CD4-positive, alpha-beta T cell treated with Interleukin-15 for 1 hour (primary cell): ENCODE data around the gene OR2J2.
"Not testable (repeated sequence)": the region's sequence is repeated elsewhere in the genome, so short reads cannot be mapped to it uniquely, and the experiment has no call there.

Source experiments
- DNase-seq: peaks from one replicate; pipeline ENCODE4 v3.0.0-alpha.2; 2020

OR2J2 gene

GRCh38 chr6:29170607-29171006, at the start of gene OR2J2:
Gene OR2J2 (plus strand): TSS chr6:29170907. CDS start chr6:29173636, 2,729 bp downstream.
- DNase-seq = not testable (repeated sequence)

DNA sequence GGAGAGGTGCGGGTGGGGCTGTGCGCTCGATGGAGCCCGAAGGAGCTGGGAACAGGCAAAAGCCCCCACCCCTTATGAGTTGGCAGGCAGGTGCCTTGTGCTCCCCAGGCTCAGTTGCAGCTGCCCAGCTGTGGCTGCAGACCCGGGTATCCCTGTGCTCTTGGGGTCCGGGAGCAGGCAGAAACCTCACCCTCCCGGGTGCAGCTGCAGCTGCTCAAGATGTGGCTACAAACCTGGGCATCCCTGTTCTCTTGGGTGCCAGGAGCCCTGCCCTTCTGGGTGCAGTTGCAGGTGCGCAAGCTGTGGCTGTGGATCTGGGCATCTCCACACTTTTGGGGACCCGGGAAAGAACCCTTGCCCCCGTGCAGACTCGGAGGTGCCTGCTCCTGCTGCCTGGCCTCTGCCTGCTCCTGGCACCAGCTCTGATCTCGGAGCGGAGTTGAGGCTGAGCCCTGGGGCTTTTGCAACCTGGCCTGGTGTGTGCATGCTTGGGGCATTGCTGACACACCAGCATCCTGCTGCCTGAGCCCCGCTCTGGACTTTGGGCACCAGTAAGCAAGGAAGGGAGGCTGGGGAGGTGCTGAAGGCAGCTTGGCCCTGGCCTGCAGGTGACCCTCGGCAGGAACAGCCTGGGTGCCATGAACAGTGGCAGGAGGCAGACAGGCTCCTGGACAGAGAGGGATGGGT, 41.2 kb upstream of the OR2J2 start:
- DNase-seq = no peak

- DNase-seq = no peak
These were observed 40.1 kb upstream of the OR2J2 start for GRCh38 chr6:29130644-29131043.

- DNase-seq = no peak
These were observed 39.0 kb upstream of the OR2J2 start for GRCh38 chr6:29131691-29132090.

- DNase-seq = no peak
These were observed 33.0 kb upstream of the OR2J2 start for GRCh38 chr6:29137724-29138123.

DNA sequence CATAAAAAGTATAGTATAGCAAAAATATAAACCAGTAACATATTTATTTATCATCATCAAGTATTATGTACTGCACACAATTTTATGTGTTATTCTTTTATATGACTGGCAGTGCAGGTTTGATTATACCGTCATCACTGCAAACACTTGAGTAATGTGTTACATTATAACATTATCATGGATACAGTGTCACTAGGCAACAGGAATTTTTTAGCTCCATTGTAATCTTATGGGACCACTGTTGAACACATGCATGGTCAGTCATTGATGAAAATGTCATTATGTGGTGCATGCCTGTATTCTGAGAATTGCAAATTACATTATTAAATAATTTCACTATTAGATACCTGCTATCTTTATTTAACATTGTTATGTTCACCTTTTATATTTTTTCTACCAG, 29.1 kb upstream of the OR2J2 start:
- no peak for DNase-seq

DNA sequence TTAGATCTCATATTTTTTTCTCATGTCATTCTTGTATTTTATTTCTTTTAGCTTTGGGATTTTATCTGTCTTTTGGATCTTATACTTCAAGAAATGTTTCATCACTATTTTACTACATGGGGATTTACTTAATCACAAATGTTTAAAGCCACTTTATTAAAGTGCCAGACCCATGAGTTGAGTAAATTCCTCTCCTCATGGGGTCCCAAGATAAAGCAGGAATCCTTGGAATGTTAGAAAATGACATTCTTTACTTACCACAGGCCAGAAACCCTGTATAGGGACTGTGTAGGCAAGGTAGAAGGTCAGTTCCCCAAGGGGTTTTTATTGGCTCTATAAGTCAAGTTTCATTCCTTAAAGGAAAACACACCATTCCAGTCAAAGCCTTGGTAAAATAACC, 28.4 kb upstream of the OR2J2 start:
- no peak for DNase-seq

- DNase-seq = no peak
These were observed 24.5 kb upstream of the OR2J2 start for GRCh38 chr6:29146179-29146578.

DNA sequence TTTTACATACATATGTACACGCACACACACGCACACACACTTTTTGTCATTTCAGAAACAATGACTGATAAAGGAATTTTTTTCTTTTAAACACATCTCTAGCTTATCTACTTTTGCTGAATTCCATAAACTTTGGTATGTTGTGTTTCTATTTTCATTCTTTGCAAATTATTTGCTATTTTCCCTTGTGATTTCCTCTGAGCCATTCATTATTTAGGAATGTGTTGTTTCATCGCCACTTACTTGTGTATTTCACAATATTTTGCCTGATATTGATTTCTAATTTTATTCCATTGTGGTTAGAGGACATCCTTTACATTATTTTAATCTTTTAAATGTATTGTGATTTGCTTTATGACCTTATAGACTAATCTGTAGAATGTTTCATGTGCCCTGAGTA, 23.6 kb upstream of the OR2J2 start:
- DNase-seq = no peak

DNA sequence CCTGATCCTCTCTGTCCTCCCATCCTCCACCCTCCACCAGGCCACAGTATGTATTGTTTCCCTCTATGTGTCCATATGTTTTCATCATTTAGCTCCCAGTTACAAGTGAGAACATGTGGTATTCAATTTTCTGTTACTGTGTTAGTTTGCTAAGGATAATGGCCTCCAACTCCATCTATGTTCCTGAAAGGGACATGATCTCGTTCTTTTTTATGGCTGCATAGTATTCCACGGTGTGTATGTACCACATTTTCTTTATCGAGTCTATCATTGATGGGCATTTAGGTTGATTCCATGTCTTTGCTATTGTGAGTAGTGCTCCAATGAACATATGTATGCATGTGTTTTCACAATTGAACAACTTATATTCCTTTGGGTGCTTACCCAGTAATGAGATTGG, 21.3 kb upstream of the OR2J2 start:
- DNase-seq = not testable (repeated sequence)

DNA sequence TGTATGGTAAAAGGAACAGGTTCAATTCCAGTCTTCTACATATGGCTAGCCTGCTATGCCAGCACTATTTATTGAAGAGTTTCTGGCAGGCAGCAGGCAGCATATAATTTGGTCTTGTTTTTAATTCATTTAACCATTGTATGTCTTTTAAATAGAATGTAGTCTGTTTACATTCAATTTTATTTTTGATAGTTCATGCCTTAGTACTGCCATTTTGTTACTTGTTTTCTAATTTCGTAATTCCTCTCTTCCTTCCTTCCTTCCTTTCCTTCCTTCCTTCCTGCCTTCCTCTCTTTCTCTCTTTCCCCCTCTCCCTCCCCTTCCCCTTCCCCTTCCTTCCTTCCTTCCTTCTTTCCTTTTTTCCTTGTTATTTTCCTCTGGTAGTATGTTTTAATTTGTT, 17.6 kb upstream of the OR2J2 start:
- DNase-seq = no peak

GRCh38 chr6:29155182-29155581, 15.5 kb upstream of the OR2J2 start:
- not testable (repeated sequence) for DNase-seq

DNA sequence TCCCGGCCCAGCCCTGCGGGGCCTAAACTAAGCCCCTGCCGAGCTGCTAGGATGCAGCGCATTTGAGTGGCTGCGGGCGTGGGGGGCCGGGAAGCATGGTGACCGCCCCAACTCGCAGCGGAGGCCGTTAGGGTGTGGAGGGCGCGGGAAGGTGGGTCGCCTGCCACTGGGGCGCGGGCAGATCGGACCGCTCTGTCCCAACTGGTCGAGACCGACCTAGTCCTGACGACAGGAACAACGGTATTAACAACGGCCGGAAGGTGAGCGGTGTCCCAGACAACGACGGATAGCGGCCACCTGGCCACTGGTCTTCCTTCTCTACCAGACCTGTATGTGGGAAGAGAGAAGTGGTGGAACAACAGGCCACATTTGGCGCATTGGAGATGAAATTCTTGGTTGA, 10.8 kb upstream of the OR2J2 start:
- DNase-seq = not testable (repeated sequence)

DNA sequence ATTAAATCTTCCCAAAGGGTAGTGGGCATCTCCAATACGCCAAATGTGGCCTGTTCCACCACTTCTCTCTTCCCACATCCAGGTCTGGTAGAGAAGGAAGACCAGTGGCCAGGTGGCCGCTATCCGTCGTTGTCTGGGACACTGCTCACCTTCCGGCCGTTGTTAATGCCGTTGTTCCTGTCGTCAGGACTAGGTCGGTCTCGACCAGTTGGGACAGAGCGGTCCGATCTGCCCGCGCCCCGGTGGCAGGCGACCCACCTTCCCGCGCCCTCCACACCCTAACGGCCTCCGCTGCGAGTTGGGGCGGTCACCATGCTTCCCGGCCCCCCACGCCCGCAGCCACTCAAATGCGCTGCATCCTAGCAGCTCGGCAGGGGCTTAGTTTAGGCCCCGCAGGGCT, 5.1 kb upstream of the OR2J2 start:
- DNase-seq = not testable (repeated sequence)

DNA sequence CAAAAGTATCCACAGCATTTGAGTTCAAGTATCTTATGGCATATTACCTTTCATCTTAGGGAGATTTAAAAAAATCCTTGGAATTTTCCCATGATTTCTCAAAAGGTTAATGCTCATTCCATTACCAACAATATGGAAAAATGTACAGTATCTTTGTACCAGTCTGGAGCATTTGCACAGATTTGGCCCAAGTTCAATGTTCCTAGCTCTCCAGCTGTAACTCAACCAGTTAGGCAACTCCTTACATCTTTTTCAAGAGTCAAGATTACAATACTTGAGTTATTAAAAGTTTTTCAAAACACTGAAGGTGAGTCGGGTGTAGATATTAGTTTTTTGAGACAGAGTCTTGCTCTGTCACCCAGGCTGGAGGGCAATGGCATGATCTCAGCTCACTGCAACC, 1.0 kb downstream of the OR2J2 start:
- no peak for DNase-seq

GRCh38 chr6:29183594-29183993, 12.9 kb downstream of the OR2J2 start:
- DNase-seq = no peak

DNA sequence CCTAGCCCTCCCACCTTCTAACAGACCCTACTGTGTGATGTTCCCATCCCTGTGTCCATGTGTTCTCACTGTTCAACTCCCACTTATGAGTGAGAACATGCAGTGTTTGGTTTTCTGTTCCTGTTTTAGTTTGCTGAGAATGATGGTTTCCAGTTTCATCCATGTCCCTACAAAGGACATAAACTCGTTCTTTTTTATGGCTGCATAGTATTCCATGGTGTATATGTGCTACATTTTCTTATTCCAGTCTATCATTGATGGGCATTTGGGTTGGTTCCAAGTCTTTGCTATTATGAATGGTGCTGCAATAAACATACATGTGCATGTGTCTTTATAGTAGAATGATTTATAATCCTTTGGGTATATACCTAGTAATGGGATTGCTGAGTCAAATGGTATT, 18.0 kb downstream of the OR2J2 start:
- DNase-seq = not testable (repeated sequence)

- DNase-seq = no peak
These were observed 30.3 kb downstream of the OR2J2 start for GRCh38 chr6:29200767-29201662.

DNA sequence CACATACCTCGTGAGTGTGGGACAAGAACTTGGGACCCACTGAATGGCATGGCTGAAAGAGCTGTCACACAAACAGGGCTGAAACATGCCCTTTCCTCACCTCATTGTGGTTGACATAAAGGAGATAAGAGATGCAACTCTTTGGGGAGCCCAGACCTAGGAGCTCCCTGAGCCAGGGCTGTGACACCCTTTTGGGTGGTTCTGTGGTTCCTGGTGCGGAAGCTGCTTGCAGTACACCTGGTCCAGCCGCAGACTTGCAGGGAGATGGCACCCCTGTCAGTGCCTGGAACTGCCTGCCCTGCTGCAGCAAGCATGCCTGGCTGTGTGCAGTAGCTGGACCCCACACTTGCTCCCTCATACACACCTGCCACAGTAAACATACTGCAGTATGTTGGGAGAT, 31.3 kb downstream of the OR2J2 start:
- no peak for DNase-seq

DNA sequence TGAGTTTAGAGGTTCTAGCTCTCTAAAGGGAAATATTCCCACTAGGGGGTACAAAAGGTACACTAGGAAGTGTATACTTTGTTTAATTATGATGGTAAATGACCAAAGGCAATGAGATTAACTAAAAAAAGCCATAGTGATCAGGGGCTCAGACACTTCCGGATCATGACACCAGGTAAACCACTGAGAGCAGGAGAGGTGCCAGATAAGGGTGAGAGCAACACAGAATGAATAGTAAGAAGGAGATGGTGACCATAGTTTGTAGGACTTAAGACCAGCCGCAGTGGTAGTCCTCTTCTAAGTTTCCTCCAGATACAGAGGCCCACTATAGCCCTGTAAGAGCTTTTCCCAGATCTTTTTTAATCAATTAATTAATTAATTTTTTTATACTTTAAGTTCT, 40.8 kb downstream of the OR2J2 start:
- no peak for DNase-seq

- DNase-seq = no peak
These were observed 45.8 kb downstream of the OR2J2 start for GRCh38 chr6:29216528-29216927.

GRCh38 chr6:29217242-29217641, 46.5 kb downstream of the OR2J2 start:
- DNase-seq = not testable (repeated sequence)

GRCh38 chr6:29218056-29218455, 47.3 kb downstream of the OR2J2 start:
- not testable (repeated sequence) for DNase-seq
